KMS-11 (cell line): ENCODE measurements around the gene VPS33A.
"Not testable (repeated sequence)": the region's sequence is repeated elsewhere in the genome, so short reads cannot be mapped to it uniquely, and the experiment has no call there.

Experiments
- H2AFZ ChIP-seq: fragments of 200-600 bp; sonication (generic); 2 replicates; pipeline ENCODE4 v1.6.1; 2016; ENCODE audit warnings: antibody characterized with exemption, mixed run types, low read depth
- H3K27ac ChIP-seq: fragments of 200-600 bp; sonication (generic); 2 replicates; pipeline ENCODE4 v1.6.1; 2016; ENCODE audit warnings: mild to moderate bottlenecking, mixed run types
- H3K27me3 ChIP-seq: fragments of 200-600 bp; sonication (generic); 2 replicates; pipeline ENCODE4 v1.6.1; 2017; ENCODE audit warnings: mild to moderate bottlenecking, low read depth, mixed run types, moderate library complexity; ENCODE audit not compliant: insufficient read depth
- H3K36me3 ChIP-seq: fragments of 200-600 bp; sonication (generic); 2 replicates; pipeline ENCODE4 v1.6.1; 2017; ENCODE audit warnings: mild to moderate bottlenecking, mixed run types; ENCODE audit not compliant: insufficient read depth
- H3K4me1 ChIP-seq: fragments of 200-600 bp; sonication (generic); 2 replicates; pipeline ENCODE4 v1.6.1; 2016; ENCODE audit warnings: mild to moderate bottlenecking, low read depth, mixed run types; ENCODE audit not compliant: poor library complexity, severe bottlenecking
- H3K4me2 ChIP-seq: fragments of 200-600 bp; sonication (generic); 2 replicates; pipeline ENCODE4 v1.7.0; 2016; ENCODE audit warnings: mild to moderate bottlenecking, mixed run types
- H3K4me3 ChIP-seq: fragments of 200-600 bp; sonication (generic); IDR thresholded peaks from 2 replicates; pipeline ENCODE4 v1.6.1; 2017; ENCODE audit warnings: low read depth, low read length, mixed read lengths; ENCODE audit not compliant: insufficient read depth
- H3K79me2 ChIP-seq: fragments of 200-600 bp; sonication (generic); 2 replicates; pipeline ENCODE4 v1.6.1; 2016; ENCODE audit warnings: low read depth, mixed run types; ENCODE audit not compliant: insufficient read depth
- H3K9ac ChIP-seq: fragments of 200-600 bp; sonication (generic); 2 replicates; pipeline ENCODE4 v1.6.1; 2016; ENCODE audit warnings: mild to moderate bottlenecking, mixed run types
- H4K20me1 ChIP-seq: fragments of 200-600 bp; sonication (generic); 2 replicates; pipeline ENCODE4 v1.6.1; 2016; ENCODE audit warnings: mild to moderate bottlenecking, mixed run types; ENCODE audit not compliant: insufficient read depth
- TF ChIP-seq, protein P1 (sequence below): fragments of 200-600 bp; sonication (generic); conservative IDR thresholded peaks from 2 replicates; pipeline ENCODE4 v1.6.1; 2017; ENCODE audit warnings: low read depth, mild to moderate bottlenecking, antibody characterized with exemption, low read length, moderate library complexity, mixed read lengths

Gene VPS33A

DNA sequence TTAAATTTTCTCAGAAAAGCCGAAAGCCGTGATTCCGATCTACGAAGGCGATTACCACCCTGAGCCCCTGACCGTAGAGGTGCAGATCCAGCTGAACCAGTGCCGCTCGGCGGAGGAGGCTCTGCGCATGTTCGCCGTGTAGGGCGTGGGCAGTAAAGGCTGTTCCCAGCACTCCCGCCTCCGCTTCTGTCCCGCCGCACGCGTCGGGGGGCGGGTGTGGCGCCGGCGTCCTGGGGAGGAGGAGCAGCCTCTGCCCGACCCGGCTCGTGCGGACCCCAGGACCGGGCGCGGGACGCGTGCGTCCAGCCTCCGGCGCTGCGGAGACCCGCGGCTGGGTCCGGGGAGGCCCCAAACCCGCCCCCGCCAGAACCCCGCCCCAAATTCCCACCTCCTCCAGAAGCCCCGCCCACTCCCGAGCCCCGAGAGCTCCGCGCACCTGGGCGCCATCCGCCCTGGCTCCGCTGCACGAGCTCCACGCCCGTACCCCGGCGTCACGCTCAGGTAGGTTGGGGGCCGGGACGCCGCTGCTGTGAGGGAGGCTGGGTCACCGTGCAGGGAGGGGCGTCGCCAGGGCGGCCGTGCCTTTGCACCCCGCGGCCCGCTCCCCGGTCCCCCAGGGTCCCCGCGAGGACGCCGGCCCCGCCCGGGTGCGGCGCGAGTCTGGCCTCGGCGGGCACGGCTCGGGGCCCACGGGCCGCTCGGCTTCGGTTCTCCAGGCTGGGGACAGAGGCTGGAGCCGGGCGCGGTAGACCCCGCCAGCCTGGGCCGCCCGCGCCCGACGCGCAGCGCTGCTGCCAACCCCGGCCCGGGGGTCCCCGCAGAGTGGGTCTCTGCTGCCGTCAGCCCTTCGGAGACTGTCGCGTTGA is 62.8 kb downstream of the VPS33A start, which contains the start of gene B3GNT4:
TSS of gene B3GNT4 (plus strand) at position 409 of the 866 bp plus-strand sequence. CDS start 910 bp downstream, outside the sequence.
- no peaks in the 10 kb centered on the region for H3K27me3 ChIP-seq
- no peaks in the 10 kb centered on the region for H3K79me2 ChIP-seq
- H3K9ac ChIP-seq = no peak within 1 kb of the TSS
- H3K27ac ChIP-seq = no peak within 1 kb of the TSS
- H3K4me1 ChIP-seq = peaks cover 6% of the 10 kb centered on the region
- peak within 1 kb of the TSS; percentile 59 for H2AFZ ChIP-seq
- no peak within 1 kb of the TSS for H3K4me3 ChIP-seq
- no peaks in the 10 kb centered on the region for H4K20me1 ChIP-seq
- no peaks in the 10 kb centered on the region for H3K36me3 ChIP-seq
- TF ChIP-seq, protein P1, sequence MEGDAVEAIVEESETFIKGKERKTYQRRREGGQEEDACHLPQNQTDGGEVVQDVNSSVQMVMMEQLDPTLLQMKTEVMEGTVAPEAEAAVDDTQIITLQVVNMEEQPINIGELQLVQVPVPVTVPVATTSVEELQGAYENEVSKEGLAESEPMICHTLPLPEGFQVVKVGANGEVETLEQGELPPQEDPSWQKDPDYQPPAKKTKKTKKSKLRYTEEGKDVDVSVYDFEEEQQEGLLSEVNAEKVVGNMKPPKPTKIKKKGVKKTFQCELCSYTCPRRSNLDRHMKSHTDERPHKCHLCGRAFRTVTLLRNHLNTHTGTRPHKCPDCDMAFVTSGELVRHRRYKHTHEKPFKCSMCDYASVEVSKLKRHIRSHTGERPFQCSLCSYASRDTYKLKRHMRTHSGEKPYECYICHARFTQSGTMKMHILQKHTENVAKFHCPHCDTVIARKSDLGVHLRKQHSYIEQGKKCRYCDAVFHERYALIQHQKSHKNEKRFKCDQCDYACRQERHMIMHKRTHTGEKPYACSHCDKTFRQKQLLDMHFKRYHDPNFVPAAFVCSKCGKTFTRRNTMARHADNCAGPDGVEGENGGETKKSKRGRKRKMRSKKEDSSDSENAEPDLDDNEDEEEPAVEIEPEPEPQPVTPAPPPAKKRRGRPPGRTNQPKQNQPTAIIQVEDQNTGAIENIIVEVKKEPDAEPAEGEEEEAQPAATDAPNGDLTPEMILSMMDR = no peak
- H3K4me2 ChIP-seq = peak within 1 kb of the TSS; percentile 51

- not testable (repeated sequence) for H3K79me2 ChIP-seq, H3K9ac ChIP-seq, H3K27me3 ChIP-seq, H3K36me3 ChIP-seq, H3K4me1 ChIP-seq, H3K4me3 ChIP-seq, H4K20me1 ChIP-seq, H3K27ac ChIP-seq
- Histone ChIP-seq H3K4me2 (peak overlapping the region; percentile 51), H2AFZ (peak overlapping the region; percentile 59)
Observed at GRCh38 chr12:122202811-122203210, 63.5 kb downstream of the VPS33A start.

DNA sequence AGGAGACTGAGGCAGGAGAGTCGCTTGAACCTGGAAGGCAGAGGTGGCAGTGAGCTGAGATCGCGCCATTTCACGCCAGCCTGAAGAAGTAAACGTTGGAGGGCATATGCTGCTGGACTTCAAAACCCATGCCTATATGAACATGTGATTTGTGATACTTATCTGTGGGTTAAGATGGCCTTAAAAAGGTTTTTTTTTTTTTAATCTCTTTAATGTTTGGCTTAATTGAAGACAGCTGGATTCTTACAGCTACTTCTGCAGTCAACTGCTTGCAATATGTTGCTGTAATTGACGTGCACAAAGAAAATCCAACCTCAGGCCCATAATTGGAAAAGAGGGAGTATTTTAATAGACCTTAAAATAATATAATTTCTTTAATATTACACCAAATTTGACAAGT is 64.3 kb downstream of the VPS33A start:
- Histone ChIP-seq H3K9ac (no peak overlapping the region), H3K4me3 (no peak overlapping the region), H3K4me2 (no peak overlapping the region), H3K27ac (no peak overlapping the region), H3K27me3 (no peaks in the 10 kb centered on the region), H3K4me1 (peaks cover 6% of the 10 kb centered on the region), H4K20me1 (no peaks in the 10 kb centered on the region), H3K36me3 (no peaks in the 10 kb centered on the region), H2AFZ (no peak overlapping the region), H3K79me2 (no peaks in the 10 kb centered on the region)
- TF ChIP-seq, protein P1 = no peak

DNA sequence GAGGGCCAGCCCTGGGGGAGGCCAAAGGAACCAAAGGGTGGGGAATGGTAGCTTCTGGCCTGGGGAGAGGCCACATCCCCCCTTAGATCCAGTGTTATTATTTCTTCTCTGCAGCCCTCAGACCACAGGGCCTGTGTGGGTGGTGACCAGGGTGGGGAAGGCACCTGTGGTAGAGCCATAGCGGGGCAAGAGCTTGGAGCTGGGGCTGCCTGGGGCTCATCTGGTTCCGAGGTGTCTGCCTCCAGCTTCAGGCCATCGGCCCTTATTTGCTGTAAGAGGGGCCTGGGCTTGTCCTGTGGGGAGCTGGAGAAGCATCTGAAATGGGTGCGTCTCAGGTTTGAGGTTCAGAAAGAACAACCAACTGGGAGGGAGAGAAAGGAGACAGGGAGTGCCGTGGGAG is 64.9 kb downstream of the VPS33A start:
- no peaks in the 10 kb centered on the region for H3K36me3 ChIP-seq
- no peaks in the 10 kb centered on the region for H3K27me3 ChIP-seq
- H3K4me3 ChIP-seq = no peak overlapping the region
- H3K27ac ChIP-seq = no peak overlapping the region
- no peaks in the 10 kb centered on the region for H4K20me1 ChIP-seq
- H3K4me1 ChIP-seq = peaks cover 6% of the 10 kb centered on the region
- no peak overlapping the region for H3K9ac ChIP-seq
- H3K4me2 ChIP-seq = no peak overlapping the region
- H2AFZ ChIP-seq = no peak overlapping the region
- TF ChIP-seq, protein P1 = no peak
- no peaks in the 10 kb centered on the region for H3K79me2 ChIP-seq
